GM19395 (cell line): ENCODE data around the gene PTGER2.

Experiments used
- ATAC-seq: cut with Tn5 transposase; IDR thresholded peaks from one replicate; pipeline ENCODE4 v1.9.1; 2021; ENCODE audit warnings: mild to moderate bottlenecking, moderate library complexity; ENCODE audit not compliant: unreplicated experiment

Gene PTGER2

DNA sequence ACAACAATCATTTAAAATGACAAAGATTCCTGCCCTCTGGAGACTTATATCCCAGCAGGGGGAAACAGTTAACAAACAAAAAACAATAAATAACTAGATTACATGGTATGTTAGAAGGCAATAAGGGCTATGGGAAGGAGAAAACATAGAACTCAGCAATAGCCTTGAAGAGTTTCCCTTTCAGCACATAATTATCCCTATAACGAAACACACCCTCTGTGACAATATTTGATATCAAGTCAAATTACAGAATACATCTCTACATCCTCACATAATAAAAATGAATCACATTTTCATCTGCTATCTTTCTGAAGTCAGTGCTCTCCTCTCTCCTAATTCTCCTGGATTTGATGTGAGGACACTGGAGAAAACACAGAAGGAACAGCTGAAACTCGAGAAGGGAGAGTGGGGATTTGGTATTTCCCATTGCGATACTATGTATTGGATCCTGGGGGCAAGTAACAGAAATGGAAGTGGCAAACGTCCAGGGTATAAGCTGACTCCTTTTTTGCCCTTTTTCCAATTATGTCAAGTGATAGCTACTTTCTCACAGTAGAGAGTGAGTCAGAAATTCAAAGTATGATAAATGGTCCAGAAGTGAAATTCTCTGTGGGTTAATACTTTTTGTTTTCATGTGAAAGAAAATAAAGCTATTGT is 9.7 kb upstream of the PTGER2 start:
- no peak for ATAC-seq

DNA sequence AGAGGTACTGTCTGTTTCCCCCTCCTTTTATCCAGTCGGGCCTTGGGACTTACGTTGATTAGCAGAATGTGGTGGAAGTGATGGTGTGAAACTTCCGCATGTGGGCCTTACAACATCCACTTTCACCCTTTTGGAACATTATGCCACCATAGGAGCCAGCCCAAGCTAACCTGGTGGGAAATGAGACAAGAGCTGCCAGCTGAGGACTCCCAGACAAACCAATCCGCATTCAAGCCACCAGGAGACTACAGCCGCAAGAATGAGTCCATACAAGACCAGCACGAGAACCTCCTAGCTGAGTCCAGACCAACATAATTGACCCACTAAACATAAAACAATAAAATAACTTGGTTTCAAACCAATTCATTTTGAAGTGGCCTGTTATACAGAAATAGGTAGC is 9.1 kb upstream of the PTGER2 start:
- ATAC-seq, result no peak

DNA sequence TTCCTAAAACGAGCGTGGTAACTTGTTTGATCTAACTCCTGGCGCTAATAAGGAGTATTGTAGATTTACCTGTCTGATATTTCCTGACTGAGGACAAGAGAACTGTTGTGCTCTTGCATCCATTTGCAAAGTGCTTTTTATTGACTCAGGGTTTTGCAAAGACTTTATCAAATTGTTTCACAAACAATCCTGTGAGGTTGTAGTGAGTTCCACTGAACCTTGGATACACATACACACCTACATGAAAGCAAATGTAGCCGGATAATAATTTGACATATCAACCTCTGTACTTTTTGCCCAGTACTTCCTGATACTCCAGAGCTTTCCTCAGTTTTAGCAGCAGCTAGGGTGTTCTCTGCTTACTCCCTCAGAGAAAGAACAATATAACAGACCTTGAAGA is 6.7 kb upstream of the PTGER2 start:
- no peak for ATAC-seq

DNA sequence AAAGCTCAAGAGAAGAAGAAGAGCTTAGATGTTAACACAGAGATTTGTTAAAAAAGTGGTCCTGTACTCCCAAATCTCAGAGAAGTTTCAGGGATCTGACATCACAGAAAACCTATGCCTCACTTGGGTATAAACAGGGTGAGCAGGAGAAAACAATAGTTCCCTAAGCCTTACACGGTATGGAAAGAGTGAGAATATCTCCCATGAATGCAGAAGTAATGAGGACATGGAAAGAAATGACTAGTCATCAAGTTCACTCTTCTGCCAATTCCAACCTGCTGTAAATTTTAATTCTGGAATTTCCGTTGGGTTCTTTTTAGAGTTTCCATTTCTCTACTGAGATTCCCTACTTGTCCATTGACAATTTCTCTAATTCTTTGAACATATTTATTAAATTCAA is 6.2 kb upstream of the PTGER2 start:
- ATAC-seq, result no peak

DNA sequence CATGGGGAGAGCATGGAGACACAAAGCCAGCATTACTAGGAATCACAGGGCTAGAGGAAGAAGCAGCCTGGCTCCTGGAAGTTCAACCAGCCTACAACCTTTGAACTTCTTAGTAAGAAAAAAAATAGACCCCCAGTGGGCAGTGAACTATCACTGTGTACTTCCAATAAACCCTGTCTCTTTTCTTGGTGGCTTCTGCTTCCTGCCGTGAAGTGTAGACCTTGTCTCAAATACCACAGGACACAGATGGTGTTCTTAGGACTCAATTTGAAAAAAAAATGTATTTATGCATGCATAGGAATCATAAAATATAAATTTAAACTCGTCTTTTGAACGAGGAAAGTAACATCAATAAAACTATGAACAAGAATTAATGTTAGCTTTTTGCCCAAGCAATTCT is 3.6 kb upstream of the PTGER2 start:
- ATAC-seq, result no peak

DNA sequence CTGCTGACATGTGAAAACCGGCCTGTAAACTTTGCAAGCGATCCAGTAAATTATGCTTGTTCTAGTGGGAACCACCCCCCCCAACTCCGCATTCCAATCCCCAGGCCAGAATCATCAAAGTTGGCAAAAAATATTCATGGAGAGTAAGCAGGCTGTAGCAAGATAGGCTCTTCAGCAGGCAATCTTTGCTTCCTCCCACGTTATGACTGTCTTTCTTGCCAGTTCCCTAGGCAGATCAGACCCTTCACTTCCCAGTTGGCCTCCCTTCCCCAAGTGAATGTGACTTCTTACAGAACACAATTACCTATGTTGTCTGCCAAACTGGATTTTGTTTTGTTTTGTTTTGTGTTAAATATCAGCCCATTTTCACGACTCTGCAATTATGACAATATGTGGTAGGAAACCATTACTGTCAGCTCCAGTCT is 1.2 kb upstream of the PTGER2 start:
- no peak for ATAC-seq

DNA sequence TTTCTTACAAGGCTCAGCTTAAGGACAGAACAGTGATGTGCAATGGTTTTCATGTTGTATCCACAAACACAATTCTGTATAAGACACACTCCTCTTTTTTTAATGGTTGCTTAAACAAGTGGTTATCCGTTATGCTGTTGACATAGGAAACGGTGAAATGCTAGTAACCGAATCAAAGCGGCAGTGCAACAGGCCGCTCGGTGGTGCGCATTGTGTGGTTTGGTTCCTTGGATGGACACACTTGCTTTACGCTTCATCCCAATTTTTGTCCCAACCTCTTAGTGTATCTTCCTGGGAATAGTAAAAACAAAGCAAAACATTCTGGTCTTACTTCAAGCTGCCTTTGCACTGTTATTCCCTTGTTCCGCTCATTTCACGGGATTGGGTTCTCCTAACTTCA is 650 bp upstream of the PTGER2 start:
- ATAC-seq, result no peak

DNA sequence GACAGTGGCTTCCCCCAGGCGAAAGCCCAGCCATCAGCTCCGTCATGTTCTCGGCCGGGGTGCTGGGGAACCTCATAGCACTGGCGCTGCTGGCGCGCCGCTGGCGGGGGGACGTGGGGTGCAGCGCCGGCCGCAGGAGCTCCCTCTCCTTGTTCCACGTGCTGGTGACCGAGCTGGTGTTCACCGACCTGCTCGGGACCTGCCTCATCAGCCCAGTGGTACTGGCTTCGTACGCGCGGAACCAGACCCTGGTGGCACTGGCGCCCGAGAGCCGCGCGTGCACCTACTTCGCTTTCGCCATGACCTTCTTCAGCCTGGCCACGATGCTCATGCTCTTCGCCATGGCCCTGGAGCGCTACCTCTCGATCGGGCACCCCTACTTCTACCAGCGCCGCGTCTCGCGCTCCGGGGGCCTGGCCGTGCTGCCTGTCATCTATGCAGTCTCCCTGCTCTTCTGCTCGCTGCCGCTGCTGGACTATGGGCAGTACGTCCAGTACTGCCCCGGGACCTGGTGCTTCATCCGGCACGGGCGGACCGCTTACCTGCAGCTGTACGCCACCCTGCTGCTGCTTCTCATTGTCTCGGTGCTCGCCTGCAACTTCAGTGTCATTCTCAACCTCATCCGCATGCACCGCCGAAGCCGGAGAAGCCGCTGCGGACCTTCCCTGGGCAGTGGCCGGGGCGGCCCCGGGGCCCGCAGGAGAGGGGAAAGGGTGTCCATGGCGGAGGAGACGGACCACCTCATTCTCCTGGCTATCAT is 663 bp downstream of the PTGER2 start:
- peak; percentile 23 for ATAC-seq

DNA sequence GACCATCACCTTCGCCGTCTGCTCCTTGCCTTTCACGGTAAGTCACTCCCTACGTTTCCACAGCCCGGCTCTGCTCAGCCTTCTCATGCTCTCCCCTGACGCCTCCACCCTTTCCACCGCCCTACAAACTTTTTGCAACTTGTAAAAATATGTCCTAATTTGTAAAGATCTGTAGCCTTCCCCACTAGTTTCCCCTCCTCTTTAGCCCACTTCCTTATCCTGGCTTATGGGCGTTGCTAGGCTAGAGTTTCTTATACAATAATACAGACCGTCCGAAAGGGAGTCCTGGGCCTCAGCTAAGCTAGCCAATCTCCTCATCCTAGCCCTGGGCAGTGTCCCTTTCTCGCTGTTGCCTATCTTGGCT is 1.2 kb downstream of the PTGER2 start:
- no peak for ATAC-seq

GRCh38 chr14:52318062-52318461 is 4.0 kb downstream of the PTGER2 start:
- no peak for ATAC-seq

DNA sequence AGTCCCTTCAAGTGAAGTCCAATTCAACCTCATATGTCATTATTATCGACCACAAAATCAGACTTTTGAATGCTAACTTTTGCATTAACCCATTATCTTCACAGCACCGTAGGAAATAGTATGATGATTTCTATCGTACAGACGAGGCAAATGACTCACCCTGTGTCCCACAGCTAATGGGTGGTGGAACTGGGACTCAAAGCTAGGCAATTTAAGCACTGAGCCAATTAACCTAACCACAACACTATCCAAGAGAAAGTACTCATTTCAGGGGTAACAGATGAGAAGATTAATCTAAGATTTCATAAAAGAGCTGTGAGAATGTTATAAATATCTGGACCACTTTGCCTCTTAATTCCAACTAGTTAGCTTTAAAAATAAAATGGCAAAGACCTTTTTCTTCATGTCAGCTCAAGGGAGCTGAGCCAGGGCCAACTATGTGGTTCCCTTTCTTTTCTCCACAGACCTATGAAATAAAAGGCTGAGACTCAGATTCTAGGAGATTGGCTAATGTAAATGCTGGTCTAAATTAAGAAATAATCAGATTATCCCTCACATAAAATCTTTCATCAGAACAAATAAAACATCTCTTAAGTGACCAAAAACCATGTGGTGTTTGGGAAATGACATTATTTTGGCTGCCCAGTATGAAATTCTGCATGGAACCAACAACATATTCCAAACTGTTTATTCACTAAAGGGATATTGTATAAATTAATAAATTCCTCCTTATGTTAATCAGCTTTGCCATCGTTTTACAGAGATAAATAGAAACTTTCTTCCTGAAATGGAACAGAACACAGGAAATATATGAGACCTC is 4.9 kb downstream of the PTGER2 start:
- no peak for ATAC-seq

DNA sequence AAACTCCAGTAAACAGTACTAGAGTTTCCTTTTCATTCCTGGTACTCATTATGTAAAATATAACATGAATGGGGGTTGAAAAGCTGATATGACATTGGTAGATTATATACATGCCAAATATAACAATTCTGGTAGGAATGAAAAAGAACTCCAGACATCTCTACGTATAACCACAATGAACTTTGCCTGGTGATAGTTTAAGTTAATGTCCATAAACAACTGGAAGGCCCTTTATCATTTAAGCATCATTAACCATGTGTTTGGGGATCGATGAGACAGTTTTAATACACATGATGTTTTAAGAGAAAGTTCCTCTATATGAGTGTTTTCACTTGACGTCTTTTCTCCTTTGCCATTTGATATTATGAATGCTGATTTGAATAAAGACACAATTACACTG is 5.8 kb downstream of the PTGER2 start:
- no peak for ATAC-seq

DNA sequence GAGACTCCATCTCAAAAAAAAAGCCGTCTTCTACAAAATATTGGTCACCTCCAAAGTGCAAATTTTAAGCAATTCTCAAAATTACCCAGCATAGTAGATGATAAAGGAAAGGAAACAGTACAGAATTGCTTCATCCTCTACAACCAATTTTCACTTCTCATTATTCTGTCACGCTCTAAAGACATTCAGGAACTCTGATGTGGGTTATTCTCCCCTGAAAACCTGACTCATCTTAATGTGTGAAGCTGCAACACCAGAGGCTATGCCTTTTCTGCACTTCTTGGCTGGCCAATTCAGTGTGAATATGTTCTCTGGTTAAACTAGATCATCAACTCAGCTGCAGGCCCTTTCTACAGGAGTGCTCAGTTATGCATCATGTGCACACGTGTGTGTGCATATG is 11.0 kb downstream of the PTGER2 start:
- peak; percentile 97 for ATAC-seq

GRCh38 chr14:52325630-52326029 is 11.5 kb downstream of the PTGER2 start:
- no peak for ATAC-seq

DNA sequence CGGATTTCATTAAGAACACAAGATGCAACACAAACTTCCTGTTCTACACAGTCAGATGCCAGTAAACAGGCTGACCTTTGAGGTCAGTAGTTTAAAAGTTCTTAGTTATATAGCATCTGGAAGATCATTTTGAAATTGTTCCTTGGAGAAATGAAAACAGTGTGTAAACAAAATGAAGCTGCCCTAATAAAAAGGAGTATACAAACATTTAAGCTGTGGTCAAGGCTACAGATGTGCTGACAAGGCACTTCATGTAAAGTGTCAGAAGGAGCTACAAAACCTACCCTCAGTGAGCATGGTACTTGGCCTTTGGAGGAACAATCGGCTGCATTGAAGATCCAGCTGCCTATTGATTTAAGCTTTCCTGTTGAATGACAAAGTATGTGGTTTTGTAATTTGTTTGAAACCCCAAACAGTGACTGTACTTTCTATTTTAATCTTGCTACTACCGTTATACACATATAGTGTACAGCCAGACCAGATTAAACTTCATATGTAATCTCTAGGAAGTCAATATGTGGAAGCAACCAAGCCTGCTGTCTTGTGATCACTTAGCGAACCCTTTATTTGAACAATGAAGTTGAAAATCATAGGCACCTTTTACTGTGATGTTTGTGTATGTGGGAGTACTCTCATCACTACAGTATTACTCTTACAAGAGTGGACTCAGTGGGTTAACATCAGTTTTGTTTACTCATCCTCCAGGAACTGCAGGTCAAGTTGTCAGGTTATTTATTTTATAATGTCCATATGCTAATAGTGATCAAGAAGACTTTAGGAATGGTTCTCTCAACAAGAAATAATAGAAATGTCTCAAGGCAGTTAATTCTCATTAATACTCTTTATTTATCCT is 13.5 kb downstream of the PTGER2 start:
- ATAC-seq, result no peak

DNA sequence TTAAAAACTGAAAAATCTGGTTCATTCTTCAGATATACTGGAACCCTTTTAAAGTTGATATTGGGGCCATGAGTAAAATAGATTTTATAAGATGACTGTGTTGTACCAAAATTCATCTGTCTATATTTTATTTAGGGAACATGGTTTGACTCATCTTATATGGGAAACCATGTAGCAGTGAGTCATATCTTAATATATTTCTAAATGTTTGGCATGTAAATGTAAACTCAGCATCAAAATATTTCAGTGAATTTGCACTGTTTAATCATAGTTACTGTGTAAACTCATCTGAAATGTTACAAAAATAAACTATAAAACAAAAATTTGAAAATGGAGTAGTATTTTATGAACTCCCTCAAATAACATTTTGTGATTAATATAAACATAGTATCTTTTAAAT is 14.2 kb downstream of the PTGER2 start:
- ATAC-seq, result no peak

GRCh38 chr14:52329678-52330369 is 15.7 kb downstream of the PTGER2 start:
- ATAC-seq, result no peak

DNA sequence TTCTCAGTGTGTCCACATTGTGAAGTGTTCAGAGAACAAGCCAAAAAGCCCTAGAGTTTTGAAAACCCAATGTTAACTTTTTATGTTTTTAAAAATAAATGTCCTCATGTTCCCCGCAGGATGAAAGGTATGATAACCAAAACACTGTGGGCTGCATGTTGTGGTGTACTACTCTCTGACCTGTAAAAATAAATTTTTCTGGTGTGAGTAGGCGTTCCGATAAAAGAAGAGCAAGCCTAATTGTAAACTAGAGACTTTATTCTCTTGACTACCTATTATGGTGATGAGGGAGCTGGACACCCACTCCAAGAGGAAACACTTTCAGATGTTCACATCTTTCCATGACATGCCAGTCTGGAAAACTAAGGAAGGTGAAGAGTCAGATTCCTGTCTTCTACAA is 18.2 kb downstream of the PTGER2 start:
- ATAC-seq, result no peak

GRCh38 chr14:52333108-52333507 is 19.0 kb downstream of the PTGER2 start:
- no peak for ATAC-seq
